Measurements from ENCODE around the gene FBXO8. TPM values are rescaled to one million over a fixed set of nuclear protein-coding genes. Genes with fewer than 3 reads are reported as not detected.

The FBXO8 gene
- total RNA-seq, 1 donor from 2014 or later = 16.6 TPM

DNA sequence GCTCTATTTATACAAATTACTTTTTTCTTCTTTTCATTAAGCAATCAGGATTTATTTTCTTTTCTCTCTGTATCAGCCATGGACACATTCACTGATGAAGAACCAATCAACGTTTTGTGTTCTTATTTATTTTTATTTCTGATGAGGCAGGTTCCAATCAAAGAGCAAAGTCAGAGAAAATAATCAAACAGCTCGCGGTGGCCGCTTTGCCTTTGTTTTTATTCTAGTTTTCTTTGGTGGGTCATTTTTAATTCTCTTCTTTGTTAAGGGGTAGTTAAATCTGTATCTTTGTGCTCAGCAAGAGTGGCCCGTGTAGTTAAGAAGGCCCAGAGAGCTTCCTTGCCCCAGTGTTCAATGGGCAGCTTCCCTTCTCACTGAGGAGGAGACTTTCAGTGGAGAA lies 71.4 kb downstream of the FBXO8 start:
- intact Hi-C loops (cut with micrococcal nuclease) = no loop called here

DNA sequence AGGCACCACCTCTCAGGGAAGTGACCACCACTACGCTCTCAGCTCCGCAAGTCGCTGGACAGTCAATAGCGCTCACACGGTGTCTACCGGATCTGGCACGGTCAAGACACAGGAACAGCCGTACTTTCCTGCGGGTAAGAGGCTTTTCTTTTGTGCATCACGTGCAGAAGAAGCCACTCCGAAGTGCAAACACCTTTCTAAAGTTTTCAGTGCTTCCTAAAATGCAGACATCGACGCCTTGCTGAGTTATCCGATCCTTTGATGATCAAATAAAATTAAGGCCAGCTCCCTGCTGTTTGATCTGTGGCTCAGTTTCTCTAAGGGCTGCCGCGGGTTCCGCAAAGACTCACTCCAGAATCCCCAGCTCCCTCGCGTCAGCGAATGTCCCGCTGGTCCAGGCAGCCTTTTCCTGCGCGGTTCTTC lies 71.8 kb downstream of the FBXO8 start:
- intact Hi-C loops (cut with micrococcal nuclease) = no loop called here

DNA sequence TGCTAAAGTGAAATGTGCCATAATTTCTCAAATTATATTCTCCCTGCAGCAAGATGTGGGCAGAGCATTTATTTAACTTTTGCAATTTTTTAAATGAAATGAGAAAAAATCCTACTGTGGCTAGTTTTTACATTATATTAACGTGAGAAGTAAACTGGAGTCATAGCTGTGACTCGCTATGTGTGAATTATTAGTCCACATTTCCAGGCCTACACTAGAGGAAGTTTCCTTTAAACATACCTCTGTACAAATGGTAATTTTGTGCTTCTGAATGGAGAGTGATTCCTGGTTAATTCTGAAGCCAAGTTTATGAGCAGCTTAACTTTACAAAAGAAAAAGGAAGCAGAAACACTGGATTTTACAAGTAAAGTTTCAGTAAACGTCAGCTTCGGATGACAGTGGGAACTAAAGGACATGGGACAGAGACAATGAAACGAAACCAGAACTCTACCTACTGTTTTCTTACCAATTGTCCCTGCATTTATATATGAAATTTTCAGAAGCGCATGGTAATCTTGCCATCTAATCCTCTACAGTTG lies 72.4 kb downstream of the FBXO8 start:
- intact Hi-C loops (cut with micrococcal nuclease) = no loop called here

DNA sequence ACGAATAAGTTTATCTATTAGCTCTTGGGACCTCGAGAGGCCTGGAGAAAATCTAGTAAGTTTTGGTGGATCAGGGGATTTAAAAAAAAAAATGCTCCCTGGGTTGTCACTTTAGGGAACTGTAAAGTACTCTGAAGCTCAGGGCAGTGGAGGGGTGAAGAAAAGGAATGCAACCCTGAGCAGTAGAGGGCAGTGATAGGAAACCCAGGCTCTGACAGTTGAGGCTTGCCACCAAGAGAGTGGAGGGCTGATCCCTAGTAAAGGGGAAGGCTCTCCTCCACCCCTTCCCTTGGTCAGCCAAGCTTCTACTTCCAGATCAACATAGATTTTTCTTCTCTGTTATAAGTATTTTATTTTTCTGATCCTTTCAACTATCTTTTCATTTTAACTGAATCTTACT lies 73.1 kb downstream of the FBXO8 start:
- intact Hi-C loops (cut with micrococcal nuclease) = no loop called here

DNA sequence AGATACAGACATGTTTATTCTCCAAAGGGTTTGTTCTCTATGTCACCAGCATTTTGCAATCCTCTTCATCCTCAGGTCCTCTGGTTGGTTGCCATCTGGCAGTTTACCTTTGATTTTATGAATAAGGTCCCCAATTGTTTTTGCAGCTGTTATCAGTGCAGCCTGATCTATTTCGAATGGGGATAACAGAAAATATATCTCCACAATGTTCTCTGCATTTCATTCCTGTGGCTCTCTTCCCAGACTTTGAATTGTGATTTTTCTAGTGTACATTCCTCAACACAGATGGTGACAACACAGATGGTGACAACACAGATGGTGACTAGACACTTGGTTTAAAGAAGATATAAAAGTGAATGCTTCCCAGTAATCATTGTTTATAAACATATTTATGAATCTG lies 74.1 kb downstream of the FBXO8 start:
- intact Hi-C loops (cut with micrococcal nuclease) = no loop called here

DNA sequence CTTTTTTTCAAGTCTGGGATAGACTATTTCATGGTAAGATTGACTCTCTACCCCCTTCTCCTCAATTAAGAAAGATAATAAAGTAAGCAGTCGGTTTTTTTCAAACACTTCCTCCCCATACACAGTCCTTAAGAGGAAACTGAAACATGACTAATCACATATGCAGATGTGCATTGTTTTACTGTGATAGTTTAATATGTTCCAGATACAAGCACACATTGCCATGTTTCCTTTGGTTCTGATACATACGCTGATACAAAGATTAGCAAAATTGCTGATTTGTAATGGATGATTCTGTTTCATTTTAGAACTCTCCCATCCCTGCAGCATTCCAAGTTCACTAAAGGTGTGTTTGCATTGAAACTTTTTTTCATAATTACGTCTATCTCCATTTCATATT lies 76.1 kb downstream of the FBXO8 start:
- intact Hi-C loops (cut with micrococcal nuclease) = no loop called here

DNA sequence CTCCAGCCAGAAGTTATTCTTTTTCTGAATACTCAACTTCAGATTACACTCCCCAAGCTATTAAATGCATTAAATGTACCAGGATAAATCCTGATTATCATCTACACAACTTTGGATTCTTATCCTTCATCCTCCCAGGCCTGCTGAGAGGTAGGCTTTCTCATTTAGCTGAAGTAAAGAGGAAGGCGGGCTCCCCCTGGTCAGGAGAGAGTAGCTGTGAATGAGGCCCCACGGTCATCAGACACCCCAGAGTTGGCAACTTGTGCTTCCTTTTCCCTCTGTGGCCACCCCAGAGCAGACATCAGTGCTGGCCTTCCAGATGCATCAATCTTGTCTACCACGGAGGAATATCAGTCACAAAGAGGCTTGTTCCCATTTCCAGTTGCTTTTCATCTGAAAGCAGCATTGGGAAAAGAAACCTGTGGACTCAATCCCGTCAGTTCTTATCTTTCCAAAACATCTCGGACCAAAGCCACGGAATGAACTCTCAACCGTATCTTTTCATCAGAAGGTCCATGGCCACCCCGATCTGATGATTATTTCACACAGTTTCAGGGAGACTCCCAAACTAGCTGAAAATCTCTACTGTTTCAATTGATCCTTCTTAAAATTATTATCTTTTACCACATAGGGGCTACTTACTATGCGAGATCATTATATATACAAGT lies 79.2 kb downstream of the FBXO8 start:
- intact Hi-C loops (cut with micrococcal nuclease) = no loop called here

DNA sequence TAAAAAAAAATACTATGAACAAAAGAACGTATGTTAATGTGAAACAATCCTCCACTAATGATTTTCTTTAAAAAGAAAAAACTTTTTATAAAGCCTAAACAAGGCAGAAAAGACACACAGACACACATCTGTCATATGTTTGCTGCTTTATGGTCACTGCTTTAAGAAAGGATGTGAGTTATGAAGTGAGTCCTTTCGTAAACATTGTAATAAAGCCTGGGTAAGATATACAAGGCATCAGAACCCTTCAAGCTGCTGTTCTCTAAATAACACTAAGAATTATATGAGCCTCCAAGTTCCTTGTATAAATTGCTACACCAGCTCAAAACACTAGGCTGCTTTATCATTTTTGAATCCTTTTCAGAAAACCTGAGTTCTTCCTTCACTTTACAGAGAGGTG lies 81.6 kb downstream of the FBXO8 start:
- intact Hi-C loops (cut with micrococcal nuclease) = no loop called here

DNA sequence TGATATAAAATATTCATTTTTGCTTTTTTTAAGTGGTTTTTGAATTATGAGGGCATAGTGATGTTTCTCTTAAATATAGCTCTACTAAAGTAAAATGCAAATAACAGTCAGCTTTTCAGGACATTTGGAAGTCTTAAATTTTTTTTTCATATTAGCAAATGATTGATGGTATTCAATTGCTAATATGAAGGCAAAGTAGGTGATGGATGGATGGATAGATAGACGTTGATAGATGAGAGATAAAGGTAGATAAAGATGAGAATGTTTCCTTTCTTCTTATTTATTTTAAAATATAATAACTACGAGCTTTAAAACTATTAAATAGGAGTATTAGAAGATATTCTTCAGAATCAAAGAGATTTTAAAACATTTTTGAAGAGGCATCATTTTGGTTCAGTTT lies 83.7 kb downstream of the FBXO8 start:
- intact Hi-C loops (cut with micrococcal nuclease) = no loop called here

DNA sequence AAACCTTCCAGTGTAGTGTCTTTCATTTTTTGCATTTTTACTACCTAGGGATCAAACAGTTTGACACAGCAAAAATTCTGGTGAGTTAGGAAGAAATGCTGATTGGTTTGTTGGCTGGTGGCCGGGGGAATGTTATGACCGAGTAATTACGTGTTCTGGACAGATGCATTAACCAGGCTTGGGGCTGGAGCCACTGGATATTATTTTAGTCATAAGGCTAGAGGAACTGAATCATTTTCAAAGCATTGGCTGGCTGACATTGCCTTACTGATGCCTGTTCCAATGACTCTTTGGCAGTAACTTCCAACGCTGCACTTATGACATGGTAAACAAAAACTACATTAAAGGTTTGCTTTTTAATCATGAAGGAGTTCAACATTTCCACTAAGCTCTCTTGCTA lies 84.6 kb downstream of the FBXO8 start:
- intact Hi-C loops (cut with micrococcal nuclease) = no loop called here

DNA sequence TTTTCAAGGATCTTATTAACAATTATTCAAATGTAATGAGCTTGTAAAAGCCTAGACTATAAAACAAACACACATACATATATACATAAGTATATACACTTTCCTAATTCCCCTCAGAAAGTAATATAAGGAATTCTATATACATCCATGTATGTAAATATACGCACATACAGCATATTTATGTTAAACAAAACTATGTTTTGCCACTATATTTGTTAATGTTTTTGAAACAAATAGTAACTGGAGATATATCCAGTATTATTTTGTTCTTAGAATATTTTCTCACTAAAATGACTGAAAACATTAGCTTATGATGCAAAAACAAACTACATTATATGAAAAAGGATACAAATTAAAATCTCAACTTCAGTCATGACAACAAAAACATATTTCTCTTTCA lies 85.1 kb downstream of the FBXO8 start:
- intact Hi-C loops (cut with micrococcal nuclease) = no loop called here

DNA sequence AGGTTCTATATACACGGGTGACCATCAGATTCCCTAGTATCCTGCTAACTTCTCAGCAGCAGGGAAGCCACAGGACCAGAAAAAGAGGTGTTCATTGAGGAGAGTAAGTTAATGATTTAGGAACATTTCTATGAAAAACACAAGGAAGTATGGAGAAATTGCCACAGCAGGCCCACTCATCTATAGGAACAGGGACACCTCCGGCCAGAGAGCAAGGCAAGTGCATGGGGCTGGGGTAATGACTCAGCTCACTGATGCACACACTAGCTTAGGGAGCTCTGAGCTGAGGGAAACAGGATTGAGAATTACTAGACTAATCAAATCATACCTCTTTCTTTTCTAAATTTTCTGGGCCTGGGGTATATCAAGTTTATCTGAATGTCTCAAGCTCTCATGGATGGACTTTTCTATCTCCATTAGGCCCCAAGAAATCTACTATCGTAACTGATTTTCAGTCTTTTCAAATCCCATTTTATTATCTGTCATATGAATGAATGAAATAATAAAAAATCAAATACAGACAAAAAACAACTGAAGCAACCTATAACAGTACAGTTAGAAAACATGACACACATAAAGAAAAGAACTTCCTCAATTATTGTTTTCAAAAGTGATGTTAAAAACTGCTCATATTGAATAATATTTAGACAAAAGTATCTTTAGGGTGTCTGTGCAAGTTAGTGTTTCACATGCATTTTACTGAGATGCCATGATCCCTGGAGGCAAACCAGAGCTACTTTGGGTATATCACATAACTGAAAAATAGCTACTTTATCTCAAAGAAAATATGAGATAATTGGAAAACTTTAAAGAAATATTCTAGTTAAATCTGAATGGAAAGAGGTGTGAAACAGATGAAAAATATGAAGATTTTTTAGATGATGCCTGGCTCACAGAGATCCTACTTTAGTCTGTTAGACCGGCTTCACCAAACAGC lies 89.8 kb downstream of the FBXO8 start:
- intact Hi-C loops (cut with micrococcal nuclease) = no loop called here

DNA sequence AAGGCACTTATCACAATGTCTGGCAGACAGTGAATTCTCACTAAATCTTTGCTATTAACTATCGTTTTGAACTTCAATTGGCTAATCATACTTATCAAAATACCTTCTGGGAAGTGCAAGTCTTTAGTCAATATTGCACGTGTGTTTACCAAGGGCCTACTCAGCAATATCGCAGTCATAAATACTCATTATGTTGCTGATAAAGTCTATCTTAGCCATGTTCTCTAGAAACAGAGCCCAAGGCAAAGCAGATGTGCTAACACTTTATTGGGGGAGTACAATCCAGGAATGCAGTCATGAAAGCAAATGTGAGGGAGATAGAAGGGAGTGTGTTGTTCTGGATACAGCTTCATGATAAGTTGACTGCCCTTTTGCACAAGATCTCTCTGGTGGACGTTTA lies 90.5 kb downstream of the FBXO8 start:
- intact Hi-C loops (cut with micrococcal nuclease) = no loop called here

DNA sequence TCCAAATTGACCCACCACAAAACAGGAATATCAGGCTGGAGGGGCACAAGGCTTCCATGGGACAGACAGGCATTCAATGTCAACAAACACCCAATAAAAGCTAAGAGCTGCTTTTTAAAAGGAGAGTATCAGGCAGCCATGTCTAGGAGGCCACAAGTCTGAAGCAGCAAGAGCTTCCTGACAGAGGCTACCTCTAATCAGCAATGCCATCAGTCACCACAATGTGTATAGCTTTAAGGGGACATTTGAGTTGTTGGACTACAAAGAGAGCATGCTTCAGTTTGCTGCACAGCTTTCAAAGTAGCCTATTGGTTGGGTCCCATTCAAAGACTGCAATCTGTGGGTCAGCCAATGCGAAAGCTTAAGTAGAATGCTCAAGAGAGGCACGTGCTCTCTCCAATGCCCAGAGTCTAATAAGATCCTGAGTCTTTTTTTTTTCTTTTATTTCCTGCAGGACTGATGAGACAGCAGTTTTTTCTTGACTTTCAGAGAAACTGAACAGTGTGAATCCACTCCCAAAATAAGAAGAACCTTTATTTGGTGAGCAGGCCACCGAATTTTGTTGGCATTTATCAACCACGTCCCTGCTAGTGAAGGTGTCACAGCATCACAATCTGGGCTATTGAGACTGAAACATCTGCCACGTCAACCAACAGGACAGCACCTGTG lies 92.5 kb downstream of the FBXO8 start:
- intact Hi-C loops (cut with micrococcal nuclease) = no loop called here

DNA sequence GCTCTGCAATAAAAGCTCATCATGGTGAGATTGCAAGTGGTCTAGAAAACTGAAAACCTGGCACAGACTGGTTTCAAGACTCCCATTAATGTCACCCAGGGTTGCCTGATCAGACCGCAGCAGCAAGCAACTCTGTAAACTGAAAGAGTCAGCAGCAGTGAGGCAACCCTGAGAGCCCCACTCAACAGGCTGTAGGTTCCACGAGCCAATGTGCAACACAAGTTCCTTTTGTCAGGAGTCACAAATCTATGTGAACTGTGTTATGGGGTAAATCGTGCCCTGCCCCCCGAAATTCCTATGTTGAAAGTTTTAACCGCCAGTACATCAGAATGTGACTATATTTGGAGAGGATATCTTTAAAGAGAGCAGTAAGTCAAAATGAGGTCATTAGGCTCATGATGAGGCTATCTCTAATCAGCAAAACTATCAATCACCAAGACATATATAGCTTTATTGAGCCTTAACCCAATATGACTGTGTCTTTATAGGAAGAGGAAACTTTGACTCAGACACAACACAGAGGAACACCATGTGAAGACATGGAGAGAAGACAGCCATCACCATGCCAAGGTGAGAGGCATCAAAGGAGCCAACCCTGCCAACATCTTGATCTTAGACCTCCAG lies 94.0 kb downstream of the FBXO8 start:
- intact Hi-C loops (cut with micrococcal nuclease) = no loop called here

Other genes with a start within 250 kb of the FBXO8 start
- 17.0 and 18.3 TPM in 2 replicates for gene CEP44, start 244 bp upstream of the FBXO8 start, total RNA-seq
- 1.6 and 3.5 TPM in 2 replicates for gene HPGD, start 238.8 kb upstream of the FBXO8 start, total RNA-seq

Data from T-helper 2 cell treated with Interferon-gamma antibody and Interleukin-4, amounts not matched to agents 100 ng/mL and 5 ng/mL, for 36 hours (primary cell).